Stimulated activated CD8-positive, alpha-beta memory T cell treated with anti-CD3 and anti-CD28 coated beads, Interleukin-12 subunit alpha, Interleukin-12 subunit beta, amount 100 ng/mL, for 1 hour (primary cell): ENCODE data around the gene CCDC146.
"Not testable (repeated sequence)": the region's sequence is repeated elsewhere in the genome, so short reads cannot be mapped to it uniquely, and the experiment has no call there.

Source experiments
- DNase-seq: peaks from one replicate; pipeline ENCODE4 v3.0.0-alpha.2; 2020; ENCODE audit warnings: low read depth

The CCDC146 gene

GRCh38 chr7:77121860-77122681 is at the start of gene CCDC146:
CCDC146 (plus strand) TSS chr7:77122615; CDS start chr7:77167669, 45,054 bp downstream.
- peak; percentile 90 for DNase-seq

- not testable (repeated sequence) for DNase-seq
These were observed 47.5 kb upstream of the CCDC146 start for GRCh38 chr7:77074786-77075396.

GRCh38 chr7:77077060-77077459 is 45.4 kb upstream of the CCDC146 start:
- not testable (repeated sequence) for DNase-seq

- DNase-seq: not testable (repeated sequence)
These were observed 43.3 kb upstream of the CCDC146 start for GRCh38 chr7:77079112-77079511.

- not testable (repeated sequence) for DNase-seq
These were observed 42.8 kb upstream of the CCDC146 start for GRCh38 chr7:77079624-77080023.

- not testable (repeated sequence) for DNase-seq
These were observed 42.2 kb upstream of the CCDC146 start for GRCh38 chr7:77080236-77080635.

GRCh38 chr7:77082192-77082591 is 40.2 kb upstream of the CCDC146 start:
- not testable (repeated sequence) for DNase-seq

- DNase-seq: not testable (repeated sequence)
These were observed 30.1 kb upstream of the CCDC146 start for GRCh38 chr7:77092301-77092700.

GRCh38 chr7:77100501-77100900 is 21.9 kb upstream of the CCDC146 start:
- not testable (repeated sequence) for DNase-seq

GRCh38 chr7:77101187-77101586 is 21.2 kb upstream of the CCDC146 start:
- not testable (repeated sequence) for DNase-seq

GRCh38 chr7:77102671-77103070 is 19.7 kb upstream of the CCDC146 start:
- not testable (repeated sequence) for DNase-seq

- not testable (repeated sequence) for DNase-seq
These were observed 16.5 kb upstream of the CCDC146 start for GRCh38 chr7:77105904-77106303.

- not testable (repeated sequence) for DNase-seq
These were observed 14.8 kb upstream of the CCDC146 start for GRCh38 chr7:77107659-77108058.

GRCh38 chr7:77108362-77108761 is 14.1 kb upstream of the CCDC146 start:
- DNase-seq: not testable (repeated sequence)

- DNase-seq: not testable (repeated sequence)
These were observed 9.6 kb upstream of the CCDC146 start for GRCh38 chr7:77112719-77113306.

GRCh38 chr7:77125486-77125885 is 3.1 kb downstream of the CCDC146 start:
- not testable (repeated sequence) for DNase-seq

- DNase-seq: not testable (repeated sequence)
These were observed 4.6 kb downstream of the CCDC146 start for GRCh38 chr7:77127009-77127408.

- not testable (repeated sequence) for DNase-seq
These were observed 6.4 kb downstream of the CCDC146 start for GRCh38 chr7:77128582-77129410.

GRCh38 chr7:77131781-77132180 is 9.4 kb downstream of the CCDC146 start:
- DNase-seq: not testable (repeated sequence)

GRCh38 chr7:77138668-77139067 is 16.3 kb downstream of the CCDC146 start:
- not testable (repeated sequence) for DNase-seq

- not testable (repeated sequence) for DNase-seq
These were observed 17.9 kb downstream of the CCDC146 start for GRCh38 chr7:77140291-77140690.

- not testable (repeated sequence) for DNase-seq
These were observed 29.8 kb downstream of the CCDC146 start for GRCh38 chr7:77152232-77152631.
